Lower lobe of right lung (tissue), 2 donors: ENCODE measurements around the gene LRRC7. TPM values are rescaled to one million over a fixed set of nuclear protein-coding genes. Genes with fewer than 3 reads are reported as not detected.

Experiments
- ATAC-seq, 2 donors: fragments of 200-7000 bp; cut with Tn5 transposase; one replicate each; pipeline ENCODE4 v1.9.1; 2020 to 2022; ENCODE audit warnings: mild to moderate bottlenecking in 2 of 2, moderate library complexity in 2 of 2
- DNase-seq: peaks from one replicate; pipeline ENCODE4 v3.0.0-alpha.2; 2020
- H3K27ac ChIP-seq: fragments of 200-600 bp; one replicate; pipeline ENCODE4 v1.8.0; 2022
- H3K27me3 ChIP-seq: fragments of 200-600 bp; one replicate; pipeline ENCODE4 v1.8.0; 2022; ENCODE audit warnings: low read depth
- H3K36me3 ChIP-seq: fragments of 200-600 bp; one replicate; pipeline ENCODE4 v1.8.0; 2022; ENCODE audit warnings: mild to moderate bottlenecking
- H3K4me1 ChIP-seq: fragments of 200-600 bp; one replicate; pipeline ENCODE4 v1.8.0; 2022
- H3K4me3 ChIP-seq: fragments of 200-600 bp; one replicate; pipeline ENCODE4 v1.8.0; 2022; ENCODE audit warnings: mild to moderate bottlenecking
- H3K9me3 ChIP-seq: fragments of 200-600 bp; one replicate; pipeline ENCODE4 v1.8.0; 2022
- CTCF ChIP-seq: fragments of 200-600 bp; IDR thresholded peaks from one replicate; pipeline ENCODE4 v1.8.0; 2022; ENCODE audit warnings: antibody characterized with exemption, mild to moderate bottlenecking
- intact Hi-C: fragments of 100-400 bp; cut with DNase I; formaldehyde crosslinking; loops from one replicate; pipeline ENCODE4 v1.11.0; 2022
- total RNA-seq: library from RNA; stranded (reverse); fragmentation: NEBNext Ultra II Directional; extraction: Animal tissue kit (Norgen Biotek cat#: 25700); gene quantifications from one replicate; pipeline ENCODE4 v1.2.1, GENCODE V29; 2021
- donor health status: DM: no; HTN: yes; CAD: no; lungs with severe emphysema.

The LRRC7 gene
- total RNA-seq, 1 donor from 2014 or later: not detected

- Histone ChIP-seq H3K27me3 (no peaks in the 10 kb centered on the region), H3K4me3 (no peak overlapping the region), H3K4me1 (no peaks in the 10 kb centered on the region), H3K36me3 (no peaks in the 10 kb centered on the region), H3K27ac (no peak overlapping the region), H3K9me3 (no peaks in the 10 kb centered on the region)
- no peak for TF ChIP-seq CTCF
- ATAC-seq (no peak), DNase-seq (no peak)
- intact Hi-C loops: no loop called here
Observed at GRCh38 chr1:69994241-69994640, 426.5 kb downstream of the LRRC7 start.

- no peaks in the 10 kb centered on the region for H3K9me3 ChIP-seq
- no peaks in the 10 kb centered on the region for H3K36me3 ChIP-seq
- intact Hi-C loops: no loop called here
- no peaks in the 10 kb centered on the region for H3K4me1 ChIP-seq
- no peak for DNase-seq
- TF ChIP-seq CTCF: no peak
- ATAC-seq: no peak
- no peak overlapping the region for H3K27ac ChIP-seq
- no peak overlapping the region for H3K4me3 ChIP-seq
- H3K27me3 ChIP-seq: no peaks in the 10 kb centered on the region
Observed at GRCh38 chr1:69998847-69999246, 431.1 kb downstream of the LRRC7 start.

- Histone ChIP-seq H3K4me3 (no peak overlapping the region), H3K4me1 (no peaks in the 10 kb centered on the region), H3K27me3 (no peaks in the 10 kb centered on the region), H3K9me3 (no peaks in the 10 kb centered on the region), H3K36me3 (no peaks in the 10 kb centered on the region), H3K27ac (no peak overlapping the region)
- intact Hi-C loops: no loop called here
- DNase-seq (no peak), ATAC-seq (no peak)
- no peak for TF ChIP-seq CTCF
Observed at GRCh38 chr1:70003211-70003908, 435.6 kb downstream of the LRRC7 start.

GRCh38 chr1:70005386-70006034 is 437.8 kb downstream of the LRRC7 start:
- no peak for DNase-seq
- intact Hi-C loops: no loop called here
- no peak for TF ChIP-seq CTCF
- H3K4me3 ChIP-seq: no peak overlapping the region
- no peak for ATAC-seq
- H3K36me3 ChIP-seq: no peaks in the 10 kb centered on the region
- H3K27me3 ChIP-seq: no peaks in the 10 kb centered on the region
- H3K27ac ChIP-seq: no peak overlapping the region
- no peaks in the 10 kb centered on the region for H3K4me1 ChIP-seq
- H3K9me3 ChIP-seq: no peaks in the 10 kb centered on the region

- intact Hi-C loops: no loop called here
- TF ChIP-seq CTCF: no peak
- DNase-seq (no peak), ATAC-seq (no peak)
- H3K9me3 ChIP-seq: no peaks in the 10 kb centered on the region
- no peak overlapping the region for H3K4me3 ChIP-seq
- no peaks in the 10 kb centered on the region for H3K36me3 ChIP-seq
- no peaks in the 10 kb centered on the region for H3K27me3 ChIP-seq
- H3K27ac ChIP-seq: no peak overlapping the region
- no peaks in the 10 kb centered on the region for H3K4me1 ChIP-seq
Observed at GRCh38 chr1:70008660-70009059, 440.9 kb downstream of the LRRC7 start.
